Gastroesophageal sphincter (tissue), 3 donors: ENCODE results near the gene POLR2M.

ENCODE experiments used
- POLR2AphosphoS5 ChIP-seq: sonication (generic); formaldehyde crosslinking; IDR thresholded peaks from one replicate; pipeline ENCODE4 v1.6.1; 2017; ENCODE audit warnings: antibody characterized with exemption
- TF ChIP-seq, protein P1 (sequence below), 4 experiments: fragments of 200-600 bp in 2 of 4; fragments of 450-650 bp in 2 of 4; sonication (generic) in 1 of 4; IDR thresholded peaks; one replicate each; pipeline ENCODE4 v1.5.1; 2017 to 2019; ENCODE audit warnings: antibody characterized with exemption in 4 of 4, mild to moderate bottlenecking in 2 of 4, moderate library complexity in 2 of 4

DNA sequence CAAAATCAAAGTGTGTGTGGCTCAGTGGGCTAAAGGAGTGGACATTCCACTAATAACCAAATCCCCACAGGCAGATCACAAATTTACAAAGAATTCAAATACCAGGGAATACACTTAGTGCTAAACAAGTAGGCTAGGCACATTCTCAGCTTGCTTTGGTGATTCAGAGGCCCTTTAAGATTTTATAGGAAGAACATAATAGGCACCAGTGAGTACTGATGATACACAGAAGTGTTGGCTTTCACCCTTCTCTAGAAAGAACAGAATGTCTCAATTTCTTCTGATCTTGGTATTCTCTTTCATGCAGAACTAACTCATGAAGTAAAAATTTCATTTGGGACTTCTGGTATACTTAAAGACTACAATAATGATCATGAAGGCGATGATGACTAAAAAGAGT, 55.0 kb downstream of the POLR2M start:
- TF ChIP-seq, protein P1, sequence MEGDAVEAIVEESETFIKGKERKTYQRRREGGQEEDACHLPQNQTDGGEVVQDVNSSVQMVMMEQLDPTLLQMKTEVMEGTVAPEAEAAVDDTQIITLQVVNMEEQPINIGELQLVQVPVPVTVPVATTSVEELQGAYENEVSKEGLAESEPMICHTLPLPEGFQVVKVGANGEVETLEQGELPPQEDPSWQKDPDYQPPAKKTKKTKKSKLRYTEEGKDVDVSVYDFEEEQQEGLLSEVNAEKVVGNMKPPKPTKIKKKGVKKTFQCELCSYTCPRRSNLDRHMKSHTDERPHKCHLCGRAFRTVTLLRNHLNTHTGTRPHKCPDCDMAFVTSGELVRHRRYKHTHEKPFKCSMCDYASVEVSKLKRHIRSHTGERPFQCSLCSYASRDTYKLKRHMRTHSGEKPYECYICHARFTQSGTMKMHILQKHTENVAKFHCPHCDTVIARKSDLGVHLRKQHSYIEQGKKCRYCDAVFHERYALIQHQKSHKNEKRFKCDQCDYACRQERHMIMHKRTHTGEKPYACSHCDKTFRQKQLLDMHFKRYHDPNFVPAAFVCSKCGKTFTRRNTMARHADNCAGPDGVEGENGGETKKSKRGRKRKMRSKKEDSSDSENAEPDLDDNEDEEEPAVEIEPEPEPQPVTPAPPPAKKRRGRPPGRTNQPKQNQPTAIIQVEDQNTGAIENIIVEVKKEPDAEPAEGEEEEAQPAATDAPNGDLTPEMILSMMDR (IDR thresholded peaks at IDR 0.05), result no peak
- TF ChIP-seq POLR2AphosphoS5, result no peak
